8988T (cell line): ENCODE measurements around the gene SLC5A8.

Experiments
- DNase-seq: peaks from one replicate; pipeline ENCODE4 v3.0.0; 2011

Gene SLC5A8

GRCh38 chr12:101209319-101210302 lies at the start of gene SLC5A8:
TSS of gene SLC5A8 (minus strand) at chr12:101210238. CDS start at chr12:101209848, 390 bp downstream.
- no peak for DNase-seq

GRCh38 chr12:101257357-101257756 lies 47.3 kb upstream of the SLC5A8 start:
- DNase-seq: no peak

GRCh38 chr12:101256266-101256665 lies 46.2 kb upstream of the SLC5A8 start:
- DNase-seq: no peak

- no peak for DNase-seq
Observed at GRCh38 chr12:101243616-101244015, 33.6 kb upstream of the SLC5A8 start.

GRCh38 chr12:101243074-101243473 lies 33.0 kb upstream of the SLC5A8 start:
- no peak for DNase-seq

GRCh38 chr12:101238800-101239329 lies 28.8 kb upstream of the SLC5A8 start:
- DNase-seq: no peak

- no peak for DNase-seq
Observed at GRCh38 chr12:101238306-101238705, 28.3 kb upstream of the SLC5A8 start.

- DNase-seq: no peak
Observed at GRCh38 chr12:101235686-101236085, 25.6 kb upstream of the SLC5A8 start.

- no peak for DNase-seq
Observed at GRCh38 chr12:101231636-101232035, 21.6 kb upstream of the SLC5A8 start.

- no peak for DNase-seq
Observed at GRCh38 chr12:101230547-101230946, 20.5 kb upstream of the SLC5A8 start.

- DNase-seq: no peak
Observed at GRCh38 chr12:101229841-101230241, 19.8 kb upstream of the SLC5A8 start.

- DNase-seq: no peak
Observed at GRCh38 chr12:101221301-101221700, 11.3 kb upstream of the SLC5A8 start.

GRCh38 chr12:101216810-101217209 lies 6.8 kb upstream of the SLC5A8 start:
- DNase-seq: no peak

GRCh38 chr12:101207086-101207780 lies 2.8 kb downstream of the SLC5A8 start:
- no peak for DNase-seq

GRCh38 chr12:101204602-101205304 lies 5.3 kb downstream of the SLC5A8 start:
- DNase-seq: no peak

GRCh38 chr12:101200824-101201223 lies 9.2 kb downstream of the SLC5A8 start:
- no peak for DNase-seq

- no peak for DNase-seq
Observed at GRCh38 chr12:101200145-101200544, 9.9 kb downstream of the SLC5A8 start.

- DNase-seq: no peak
Observed at GRCh38 chr12:101186291-101186690, 23.7 kb downstream of the SLC5A8 start.

- no peak for DNase-seq
Observed at GRCh38 chr12:101181776-101182175, 28.3 kb downstream of the SLC5A8 start.

- DNase-seq: no peak
Observed at GRCh38 chr12:101174541-101174940, 35.5 kb downstream of the SLC5A8 start.

- no peak for DNase-seq
Observed at GRCh38 chr12:101173197-101173749, 36.8 kb downstream of the SLC5A8 start.

GRCh38 chr12:101172316-101172715 lies 37.7 kb downstream of the SLC5A8 start:
- peak; percentile 25 for DNase-seq

GRCh38 chr12:101168001-101168400 lies 42.0 kb downstream of the SLC5A8 start:
- DNase-seq: no peak
